ENCODE data around the gene PRKN.

- no peak for TF ChIP-seq ZNF561 (tag by site-specific recombination; IDR thresholded peaks at IDR 0.05; ENCODE audit: borderline replicate concordance)
- TF ChIP-seq KLF1 (tag by site-specific recombination; IDR thresholded peaks at IDR 0.05), result no peak
- TF ChIP-seq, protein P1, sequence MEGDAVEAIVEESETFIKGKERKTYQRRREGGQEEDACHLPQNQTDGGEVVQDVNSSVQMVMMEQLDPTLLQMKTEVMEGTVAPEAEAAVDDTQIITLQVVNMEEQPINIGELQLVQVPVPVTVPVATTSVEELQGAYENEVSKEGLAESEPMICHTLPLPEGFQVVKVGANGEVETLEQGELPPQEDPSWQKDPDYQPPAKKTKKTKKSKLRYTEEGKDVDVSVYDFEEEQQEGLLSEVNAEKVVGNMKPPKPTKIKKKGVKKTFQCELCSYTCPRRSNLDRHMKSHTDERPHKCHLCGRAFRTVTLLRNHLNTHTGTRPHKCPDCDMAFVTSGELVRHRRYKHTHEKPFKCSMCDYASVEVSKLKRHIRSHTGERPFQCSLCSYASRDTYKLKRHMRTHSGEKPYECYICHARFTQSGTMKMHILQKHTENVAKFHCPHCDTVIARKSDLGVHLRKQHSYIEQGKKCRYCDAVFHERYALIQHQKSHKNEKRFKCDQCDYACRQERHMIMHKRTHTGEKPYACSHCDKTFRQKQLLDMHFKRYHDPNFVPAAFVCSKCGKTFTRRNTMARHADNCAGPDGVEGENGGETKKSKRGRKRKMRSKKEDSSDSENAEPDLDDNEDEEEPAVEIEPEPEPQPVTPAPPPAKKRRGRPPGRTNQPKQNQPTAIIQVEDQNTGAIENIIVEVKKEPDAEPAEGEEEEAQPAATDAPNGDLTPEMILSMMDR (tag by site-specific recombination; IDR thresholded peaks at IDR 0.05), result no peak
- TF ChIP-seq ZNF660 (tag by site-specific recombination; IDR thresholded peaks at IDR 0.05), result no peak
- no peak for TF ChIP-seq ZBTB26 (tag by site-specific recombination; optimal IDR thresholded peaks at IDR 0.05)
- TF ChIP-seq REPIN1 (tag by site-specific recombination; IDR thresholded peaks at IDR 0.05; ENCODE audit: low read depth), result no peak
- TF ChIP-seq, protein P2, sequence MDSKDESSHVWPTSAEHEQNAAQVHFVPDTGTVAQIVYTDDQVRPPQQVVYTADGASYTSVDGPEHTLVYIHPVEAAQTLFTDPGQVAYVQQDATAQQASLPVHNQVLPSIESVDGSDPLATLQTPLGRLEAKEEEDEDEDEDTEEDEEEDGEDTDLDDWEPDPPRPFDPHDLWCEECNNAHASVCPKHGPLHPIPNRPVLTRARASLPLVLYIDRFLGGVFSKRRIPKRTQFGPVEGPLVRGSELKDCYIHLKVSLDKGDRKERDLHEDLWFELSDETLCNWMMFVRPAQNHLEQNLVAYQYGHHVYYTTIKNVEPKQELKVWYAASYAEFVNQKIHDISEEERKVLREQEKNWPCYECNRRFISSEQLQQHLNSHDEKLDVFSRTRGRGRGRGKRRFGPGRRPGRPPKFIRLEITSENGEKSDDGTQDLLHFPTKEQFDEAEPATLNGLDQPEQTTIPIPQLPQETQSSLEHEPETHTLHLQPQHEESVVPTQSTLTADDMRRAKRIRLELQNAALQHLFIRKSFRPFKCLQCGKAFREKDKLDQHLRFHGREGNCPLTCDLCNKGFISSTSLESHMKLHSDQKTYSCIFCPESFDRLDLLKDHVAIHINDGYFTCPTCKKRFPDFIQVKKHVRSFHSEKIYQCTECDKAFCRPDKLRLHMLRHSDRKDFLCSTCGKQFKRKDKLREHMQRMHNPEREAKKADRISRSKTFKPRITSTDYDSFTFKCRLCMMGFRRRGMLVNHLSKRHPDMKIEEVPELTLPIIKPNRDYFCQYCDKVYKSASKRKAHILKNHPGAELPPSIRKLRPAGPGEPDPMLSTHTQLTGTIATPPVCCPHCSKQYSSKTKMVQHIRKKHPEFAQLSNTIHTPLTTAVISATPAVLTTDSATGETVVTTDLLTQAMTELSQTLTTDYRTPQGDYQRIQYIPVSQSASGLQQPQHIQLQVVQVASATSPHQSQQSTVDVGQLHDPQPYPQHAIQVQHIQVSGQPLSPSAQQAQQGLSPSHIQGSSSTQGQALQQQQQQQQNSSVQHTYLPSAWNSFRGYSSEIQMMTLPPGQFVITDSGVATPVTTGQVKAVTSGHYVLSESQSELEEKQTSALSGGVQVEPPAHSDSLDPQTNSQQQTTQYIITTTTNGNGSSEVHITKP (tag by site-specific recombination; IDR thresholded peaks at IDR 0.05), result no peak
- no peak for TF ChIP-seq SP2 (tag by site-specific recombination; IDR thresholded peaks at IDR 0.05)
- TF ChIP-seq YY1 (tag by site-specific recombination; IDR thresholded peaks at IDR 0.05), result no peak
- TF ChIP-seq ZNF585B (tag by site-specific recombination; IDR thresholded peaks at IDR 0.05), result no peak
- no peak for TF ChIP-seq ZNF239 (tag by site-specific recombination; IDR thresholded peaks at IDR 0.05)
- TF ChIP-seq ZNF791 (tag by site-specific recombination; IDR thresholded peaks at IDR 0.05), result no peak
- no peak for TF ChIP-seq ZNF174 (tag by site-specific recombination; IDR thresholded peaks at IDR 0.05)
- TF ChIP-seq ZNF274 (IDR thresholded peaks at IDR 0.05; ENCODE audit: low read length), result no peak
- TF ChIP-seq ZNF274 (tag by site-specific recombination; IDR thresholded peaks at IDR 0.05; ENCODE audit: borderline replicate concordance), result no peak
Observed at GRCh38 chr6:162683135-162683534, 44.4 kb downstream of the PRKN start.
